Left hindlimb (tissue), 1 donor: ENCODE data around the gene DMRTA2.

Experiments
- DNase-seq: peaks from one replicate; pipeline ENCODE4 v3.0.0-alpha.2; 2018

The DMRTA2 gene

GRCh38 chr1:50422946-50423669 lies at the start of gene DMRTA2:
Gene DMRTA2 (minus strand): TSS chr1:50423443. CDS start chr1:50421536, 1,907 bp downstream.
- no peak for DNase-seq

- no peak for DNase-seq
These were observed 48.7 kb upstream of the DMRTA2 start for GRCh38 chr1:50471967-50472366.

GRCh38 chr1:50462964-50463363 lies 39.7 kb upstream of the DMRTA2 start:
- DNase-seq = no peak

- DNase-seq = no peak
These were observed 35.3 kb upstream of the DMRTA2 start for GRCh38 chr1:50458507-50458906.

GRCh38 chr1:50454911-50455310 lies 31.7 kb upstream of the DMRTA2 start:
- DNase-seq = no peak

- no peak for DNase-seq
These were observed 30.0 kb upstream of the DMRTA2 start for GRCh38 chr1:50453266-50453665.

GRCh38 chr1:50452700-50453099 lies 29.5 kb upstream of the DMRTA2 start:
- DNase-seq = no peak

- DNase-seq = no peak
These were observed 27.8 kb upstream of the DMRTA2 start for GRCh38 chr1:50450861-50451653.

GRCh38 chr1:50447961-50448360 lies 24.7 kb upstream of the DMRTA2 start:
- DNase-seq = no peak

GRCh38 chr1:50441183-50441582 lies 17.9 kb upstream of the DMRTA2 start:
- DNase-seq = no peak

GRCh38 chr1:50438945-50439344 lies 15.7 kb upstream of the DMRTA2 start:
- DNase-seq = no peak

- no peak for DNase-seq
These were observed 13.2 kb upstream of the DMRTA2 start for GRCh38 chr1:50436489-50436888.

GRCh38 chr1:50430010-50430405 lies 6.8 kb upstream of the DMRTA2 start:
- no peak for DNase-seq

GRCh38 chr1:50427818-50428779 lies 4.9 kb upstream of the DMRTA2 start:
- no peak for DNase-seq

GRCh38 chr1:50427086-50427817 lies 4.0 kb upstream of the DMRTA2 start:
- DNase-seq = no peak

GRCh38 chr1:50426702-50427085 lies 3.5 kb upstream of the DMRTA2 start:
- DNase-seq = no peak

- DNase-seq = no peak
These were observed 3.0 kb upstream of the DMRTA2 start for GRCh38 chr1:50426108-50426700.

GRCh38 chr1:50425376-50426107 lies 2.3 kb upstream of the DMRTA2 start:
- DNase-seq = no peak

GRCh38 chr1:50424884-50425375 lies 1.7 kb upstream of the DMRTA2 start:
- DNase-seq = no peak

GRCh38 chr1:50424045-50424883 lies 1.0 kb upstream of the DMRTA2 start:
- DNase-seq = no peak
